ENCODE results near the gene GRIN3B. TPM values are rescaled to one million over a fixed set of nuclear protein-coding genes. Genes with fewer than 3 reads are reported as not detected.

Gene GRIN3B
- total RNA-seq, 1 donor from 2014 or later: 0.95 TPM

DNA sequence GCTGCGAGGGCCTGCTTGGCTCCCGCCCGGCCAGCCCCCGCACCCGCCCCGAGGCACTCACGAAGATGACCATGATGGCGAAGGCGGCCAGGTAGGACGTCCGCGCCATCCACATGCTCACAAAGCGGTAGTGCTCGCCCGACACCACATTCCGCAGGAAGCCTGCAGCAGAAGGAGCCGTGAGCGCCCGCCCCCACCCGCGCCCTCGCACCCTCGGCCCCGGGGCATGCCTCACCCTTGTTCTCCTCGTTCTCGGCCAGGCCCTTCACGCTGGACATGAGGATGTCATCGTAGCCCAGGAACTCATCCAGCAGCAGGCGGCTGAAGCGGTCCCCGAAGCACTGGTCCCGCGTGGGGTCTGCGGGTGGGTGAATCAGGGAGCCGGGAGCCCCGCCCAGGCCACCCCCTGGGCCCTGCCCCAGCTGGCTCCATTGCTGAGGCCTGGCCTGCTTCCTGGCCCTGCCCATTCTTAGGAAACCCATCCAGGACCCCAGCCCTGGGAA is 11.7 kb downstream of the GRIN3B start:
- TF ChIP-seq, protein P1, sequence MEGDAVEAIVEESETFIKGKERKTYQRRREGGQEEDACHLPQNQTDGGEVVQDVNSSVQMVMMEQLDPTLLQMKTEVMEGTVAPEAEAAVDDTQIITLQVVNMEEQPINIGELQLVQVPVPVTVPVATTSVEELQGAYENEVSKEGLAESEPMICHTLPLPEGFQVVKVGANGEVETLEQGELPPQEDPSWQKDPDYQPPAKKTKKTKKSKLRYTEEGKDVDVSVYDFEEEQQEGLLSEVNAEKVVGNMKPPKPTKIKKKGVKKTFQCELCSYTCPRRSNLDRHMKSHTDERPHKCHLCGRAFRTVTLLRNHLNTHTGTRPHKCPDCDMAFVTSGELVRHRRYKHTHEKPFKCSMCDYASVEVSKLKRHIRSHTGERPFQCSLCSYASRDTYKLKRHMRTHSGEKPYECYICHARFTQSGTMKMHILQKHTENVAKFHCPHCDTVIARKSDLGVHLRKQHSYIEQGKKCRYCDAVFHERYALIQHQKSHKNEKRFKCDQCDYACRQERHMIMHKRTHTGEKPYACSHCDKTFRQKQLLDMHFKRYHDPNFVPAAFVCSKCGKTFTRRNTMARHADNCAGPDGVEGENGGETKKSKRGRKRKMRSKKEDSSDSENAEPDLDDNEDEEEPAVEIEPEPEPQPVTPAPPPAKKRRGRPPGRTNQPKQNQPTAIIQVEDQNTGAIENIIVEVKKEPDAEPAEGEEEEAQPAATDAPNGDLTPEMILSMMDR (IDR thresholded peaks at IDR 0.05; ENCODE audit: unreplicated experiment): no peak
- peaks cover 2% of the 10 kb centered on the region for H3K4me1 Mint-ChIP-seq (ENCODE audit: unreplicated experiment)
- no peak overlapping the region for H3K4me3 Mint-ChIP-seq (ENCODE audit: unreplicated experiment)
- no peak overlapping the region for H3K27ac Mint-ChIP-seq (ENCODE audit: unreplicated experiment)
- no peaks in the 10 kb centered on the region for H3K36me3 Mint-ChIP-seq (ENCODE audit: low read depth, unreplicated experiment)
- no peak for DNase-seq (ENCODE audit: low spot score)
- peaks cover 4% of the 10 kb centered on the region for H3K27me3 Mint-ChIP-seq (ENCODE audit: unreplicated experiment)
- H3K9me3 Mint-ChIP-seq (ENCODE audit: unreplicated experiment): no peaks in the 10 kb centered on the region

DNA sequence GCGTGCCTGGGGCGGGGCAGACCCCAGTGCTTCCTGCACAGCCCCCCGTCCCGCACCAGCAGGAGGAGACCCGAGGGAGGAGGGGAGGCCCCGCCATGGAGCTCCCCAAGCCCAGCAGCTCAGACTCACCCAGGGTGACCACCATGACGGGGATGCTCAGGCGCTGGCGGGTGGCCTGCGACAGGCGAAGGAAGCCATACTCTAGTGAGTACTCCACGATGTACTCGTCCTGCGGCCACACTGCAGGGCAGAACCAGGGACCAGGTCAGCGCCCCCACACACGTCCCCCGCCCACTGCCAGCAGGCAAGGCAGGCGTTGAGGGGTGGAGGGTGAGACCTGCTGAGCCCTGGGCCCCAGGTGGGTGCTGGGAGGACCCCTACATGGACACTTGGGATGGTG is 12.1 kb downstream of the GRIN3B start:
- Mint-ChIP-seq H3K36me3 (ENCODE audit: low read depth, unreplicated experiment) (no peaks in the 10 kb centered on the region), H3K4me3 (ENCODE audit: unreplicated experiment) (no peak overlapping the region)
- TF ChIP-seq, protein P1 (IDR thresholded peaks at IDR 0.05; ENCODE audit: unreplicated experiment): no peak

DNA sequence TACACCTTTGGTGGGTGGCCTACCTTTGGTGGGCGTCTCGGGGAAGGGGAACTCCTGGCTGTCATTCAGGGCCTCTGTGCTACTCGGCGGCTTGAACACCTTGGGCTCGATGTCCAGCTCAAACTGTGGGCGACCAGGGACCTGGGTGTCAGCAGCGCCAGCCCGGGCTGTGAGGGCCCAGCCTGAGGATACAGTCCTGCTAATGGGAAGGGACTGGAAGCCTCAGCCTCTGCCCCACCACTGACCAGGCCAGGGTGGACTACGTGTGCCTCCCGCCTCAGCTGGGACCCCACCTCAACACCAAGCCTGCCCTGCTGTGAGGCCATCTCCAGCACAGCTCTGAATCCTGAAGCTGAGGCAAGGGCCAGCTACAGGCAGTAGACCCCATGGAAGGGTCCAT is 13.0 kb downstream of the GRIN3B start:
- no peak overlapping the region for H3K27ac Mint-ChIP-seq (ENCODE audit: unreplicated experiment)
- H3K27me3 Mint-ChIP-seq (ENCODE audit: unreplicated experiment): peaks cover 4% of the 10 kb centered on the region
- H3K4me1 Mint-ChIP-seq (ENCODE audit: unreplicated experiment): peaks cover 8% of the 10 kb centered on the region
- no peaks in the 10 kb centered on the region for H3K9me3 Mint-ChIP-seq (ENCODE audit: unreplicated experiment)
- no peak overlapping the region for H3K4me3 Mint-ChIP-seq (ENCODE audit: unreplicated experiment)
- no peak for DNase-seq (ENCODE audit: low spot score)
- H3K36me3 Mint-ChIP-seq (ENCODE audit: low read depth, unreplicated experiment): no peaks in the 10 kb centered on the region
- TF ChIP-seq, protein P1 (IDR thresholded peaks at IDR 0.05; ENCODE audit: unreplicated experiment): no peak

More for the DNA sequence above, 12.1 kb downstream of the GRIN3B start:
- no peak overlapping the region for H3K27ac Mint-ChIP-seq (ENCODE audit: unreplicated experiment)
- no peak for DNase-seq (ENCODE audit: low spot score)
- H3K9me3 Mint-ChIP-seq (ENCODE audit: unreplicated experiment): no peaks in the 10 kb centered on the region
- peaks cover 7% of the 10 kb centered on the region for H3K4me1 Mint-ChIP-seq (ENCODE audit: unreplicated experiment)
- H3K27me3 Mint-ChIP-seq (ENCODE audit: unreplicated experiment): peaks cover 4% of the 10 kb centered on the region

DNA sequence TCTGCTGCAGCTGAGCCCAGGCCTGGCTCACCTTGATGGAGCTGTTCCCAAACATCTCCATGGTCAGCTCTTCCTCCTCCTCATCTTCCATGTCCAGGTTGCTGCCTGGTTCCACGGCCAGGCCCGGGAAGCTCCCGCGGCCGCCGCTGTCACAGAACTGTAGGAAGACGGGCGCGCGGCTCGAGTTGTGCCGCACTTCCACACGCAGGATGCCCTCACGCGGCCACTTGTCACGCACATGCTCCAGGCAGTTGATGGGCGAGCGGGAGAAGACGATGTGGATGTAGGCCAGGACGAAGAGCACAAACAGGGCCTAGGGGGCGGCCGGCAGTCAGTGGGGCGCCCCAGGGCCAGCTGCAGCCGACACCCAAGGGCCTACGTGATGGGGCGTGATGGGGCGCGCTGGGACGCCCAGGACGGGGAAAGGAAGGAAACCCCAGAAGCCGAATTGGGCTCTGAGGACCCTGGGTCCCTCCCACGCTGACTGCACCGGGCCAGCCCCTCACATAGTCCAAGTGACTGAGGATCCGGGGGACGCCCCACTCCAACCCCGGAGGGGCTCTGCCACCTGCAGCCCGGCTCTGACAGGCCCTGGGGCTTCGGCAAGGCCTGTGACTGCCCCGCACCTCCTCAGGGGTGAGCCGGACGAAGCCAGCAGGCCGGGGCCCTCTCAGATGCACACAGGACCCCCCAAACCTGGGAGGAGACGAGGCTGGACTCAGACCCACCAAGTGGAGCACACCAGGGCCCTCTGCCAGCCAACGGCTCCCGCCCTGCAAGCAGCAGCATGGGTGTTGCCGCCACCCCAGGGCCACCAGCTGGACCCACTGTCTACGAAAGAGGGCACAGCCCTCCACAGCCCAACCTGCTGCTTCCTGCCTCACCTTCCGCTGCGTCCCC is 14.2 kb downstream of the GRIN3B start:
- TF ChIP-seq, protein P1 (IDR thresholded peaks at IDR 0.05; ENCODE audit: unreplicated experiment): no peak
- Mint-ChIP-seq H3K4me1 (ENCODE audit: unreplicated experiment) (peaks cover 12% of the 10 kb centered on the region), H3K27me3 (ENCODE audit: unreplicated experiment) (peaks cover 4% of the 10 kb centered on the region), H3K4me3 (ENCODE audit: unreplicated experiment) (no peak overlapping the region), H3K27ac (ENCODE audit: unreplicated experiment) (no peak overlapping the region), H3K9me3 (ENCODE audit: unreplicated experiment) (no peaks in the 10 kb centered on the region), H3K36me3 (ENCODE audit: low read depth, unreplicated experiment) (no peaks in the 10 kb centered on the region)
- no peak for DNase-seq (ENCODE audit: low spot score)

Measured in endothelial cell (in vitro differentiated cells).